ENCODE measurements around the gene PABPN1. TPM values are rescaled to one million over a fixed set of nuclear protein-coding genes. Genes with fewer than 3 reads are reported as not detected.

The PABPN1 gene
- total RNA-seq, 2 donors from 2014 or later: 26.0 to 36.1 TPM

DNA sequence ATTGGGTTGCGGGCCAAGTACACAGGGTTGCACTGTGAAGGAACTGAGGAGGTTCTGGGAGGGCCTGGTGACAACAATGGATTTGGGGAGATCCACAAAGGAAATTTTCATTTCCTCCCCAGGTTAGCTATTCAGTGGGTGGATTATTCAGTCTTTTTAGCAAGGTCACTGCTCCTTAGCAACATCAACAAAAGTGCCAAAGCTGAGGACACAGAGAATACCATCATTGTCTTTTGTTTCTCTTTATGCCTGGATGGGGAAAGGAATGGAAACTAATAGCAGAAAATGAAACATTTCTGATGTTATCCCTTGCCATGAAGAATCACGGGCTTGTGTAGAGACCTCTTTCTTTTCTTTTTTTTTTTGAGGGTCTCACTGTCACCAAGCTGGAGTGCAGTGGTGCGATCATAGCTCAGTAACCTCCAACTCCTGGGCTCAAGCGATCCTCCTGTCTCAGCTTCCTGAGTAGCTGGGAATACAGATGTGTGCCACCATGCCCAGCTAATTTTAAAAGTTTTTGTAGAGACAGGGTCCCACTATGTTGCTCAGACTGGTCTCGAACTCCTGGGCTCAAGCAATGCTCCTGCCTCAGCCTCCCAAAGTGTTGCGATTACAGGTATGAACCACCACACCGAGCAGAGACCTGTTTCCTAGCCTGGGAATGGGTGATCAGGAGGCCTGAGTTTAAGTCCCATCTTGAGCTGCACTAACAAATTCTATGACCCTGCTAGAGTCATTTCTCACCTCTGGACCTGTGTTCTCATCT lies 25.1 kb upstream of the PABPN1 start:
- TF ChIP-seq, protein P1, sequence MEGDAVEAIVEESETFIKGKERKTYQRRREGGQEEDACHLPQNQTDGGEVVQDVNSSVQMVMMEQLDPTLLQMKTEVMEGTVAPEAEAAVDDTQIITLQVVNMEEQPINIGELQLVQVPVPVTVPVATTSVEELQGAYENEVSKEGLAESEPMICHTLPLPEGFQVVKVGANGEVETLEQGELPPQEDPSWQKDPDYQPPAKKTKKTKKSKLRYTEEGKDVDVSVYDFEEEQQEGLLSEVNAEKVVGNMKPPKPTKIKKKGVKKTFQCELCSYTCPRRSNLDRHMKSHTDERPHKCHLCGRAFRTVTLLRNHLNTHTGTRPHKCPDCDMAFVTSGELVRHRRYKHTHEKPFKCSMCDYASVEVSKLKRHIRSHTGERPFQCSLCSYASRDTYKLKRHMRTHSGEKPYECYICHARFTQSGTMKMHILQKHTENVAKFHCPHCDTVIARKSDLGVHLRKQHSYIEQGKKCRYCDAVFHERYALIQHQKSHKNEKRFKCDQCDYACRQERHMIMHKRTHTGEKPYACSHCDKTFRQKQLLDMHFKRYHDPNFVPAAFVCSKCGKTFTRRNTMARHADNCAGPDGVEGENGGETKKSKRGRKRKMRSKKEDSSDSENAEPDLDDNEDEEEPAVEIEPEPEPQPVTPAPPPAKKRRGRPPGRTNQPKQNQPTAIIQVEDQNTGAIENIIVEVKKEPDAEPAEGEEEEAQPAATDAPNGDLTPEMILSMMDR (IDR thresholded peaks at IDR 0.05): no peak
- no peaks in the 10 kb centered on the region for H3K27me3 ChIP-seq
- no peak overlapping the region for H3K4me3 ChIP-seq
- DNase-seq (ENCODE audit: low spot score): peak; percentile 52
- H3K4me1 ChIP-seq: peaks cover 0 to 30% of the 10 kb centered on the region in 2 donors
- H3K27ac ChIP-seq: no peak overlapping the region
- no peaks in the 10 kb centered on the region for H3K9me3 ChIP-seq
- no peaks in the 10 kb centered on the region for H3K36me3 ChIP-seq

DNA sequence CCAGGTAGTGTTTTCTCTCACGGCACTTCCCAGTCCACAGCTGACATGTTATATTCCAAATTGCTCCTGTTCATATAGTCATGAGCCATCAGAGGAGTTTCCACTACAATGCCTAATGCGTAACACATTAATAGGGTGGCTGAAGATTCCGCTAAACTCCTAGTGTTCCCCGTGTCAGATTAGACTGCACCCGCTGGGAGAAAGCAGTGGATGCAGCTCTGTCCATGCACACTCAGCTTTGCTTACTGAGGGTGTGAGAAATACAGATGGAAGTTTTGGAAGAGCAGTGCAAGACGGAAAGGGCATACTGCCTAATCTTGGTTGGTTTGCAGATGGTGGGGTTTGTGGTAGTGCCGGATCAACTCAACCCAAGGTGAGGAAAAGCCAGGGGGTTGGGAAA lies 24.2 kb upstream of the PABPN1 start:
- Histone ChIP-seq H3K27ac (no peak overlapping the region), H3K36me3 (no peaks in the 10 kb centered on the region), H3K27me3 (no peaks in the 10 kb centered on the region), H3K4me1 (peaks cover 0 to 30% of the 10 kb centered on the region in 2 donors), H3K9me3 (no peaks in the 10 kb centered on the region), H3K4me3 (no peak overlapping the region)
- peak; percentile 51 for DNase-seq (ENCODE audit: low spot score)
- TF ChIP-seq, protein P1 (IDR thresholded peaks at IDR 0.05): no peak

- DNase-seq (ENCODE audit: low spot score): peak; percentile 55
- TF ChIP-seq, protein P1 (IDR thresholded peaks at IDR 0.05): no peak
- Histone ChIP-seq H3K27me3 (no peaks in the 10 kb centered on the region), H3K4me1 (peaks cover 0 to 33% of the 10 kb centered on the region in 2 donors), H3K36me3 (no peaks in the 10 kb centered on the region), H3K27ac (no peak overlapping the region), H3K9me3 (no peaks in the 10 kb centered on the region), H3K4me3 (no peak overlapping the region)
These were observed 23.5 kb upstream of the PABPN1 start for GRCh38 chr14:23297611-23298277.

DNA sequence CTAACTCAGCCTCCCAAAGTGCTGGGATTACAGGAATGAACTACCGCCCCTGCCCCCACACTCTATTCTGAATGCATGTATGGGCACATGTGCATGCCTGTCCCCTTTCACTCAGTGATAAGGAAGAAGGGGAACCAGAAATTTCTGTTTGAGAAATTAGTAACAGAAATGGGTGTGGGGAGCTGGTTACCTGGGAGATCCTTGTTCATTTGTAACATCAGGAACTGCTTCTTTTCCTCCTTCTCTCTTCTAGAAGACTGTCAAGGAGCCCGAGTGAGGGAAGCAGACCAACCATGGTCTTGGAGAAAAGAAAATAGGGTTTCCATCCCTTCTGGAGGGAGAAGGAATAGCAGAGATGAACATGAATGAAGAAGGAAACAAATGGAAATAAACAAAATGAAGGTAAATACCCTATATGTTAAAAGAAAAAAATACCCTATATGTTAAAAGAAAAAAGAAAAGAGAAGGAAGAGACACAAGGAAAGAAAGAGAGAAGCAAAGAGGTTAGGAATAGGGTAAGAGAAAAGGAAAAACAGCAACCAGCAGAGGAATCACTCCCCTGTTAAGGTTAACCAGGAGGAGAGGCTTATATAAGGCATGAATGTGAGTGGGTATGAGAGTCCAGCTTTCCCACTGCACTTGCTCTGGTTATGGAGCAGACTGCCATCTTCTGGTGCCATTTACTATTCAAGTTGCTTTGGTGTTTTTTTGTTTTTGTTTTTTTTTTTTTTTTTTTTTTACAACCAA lies 21.9 kb upstream of the PABPN1 start:
- H3K4me3 ChIP-seq: no peak overlapping the region
- peak overlapping the region; percentile 96 to 99 for H3K27ac ChIP-seq
- no peaks in the 10 kb centered on the region for H3K36me3 ChIP-seq
- peak; percentile 57 for DNase-seq (ENCODE audit: low spot score)
- no peaks in the 10 kb centered on the region for H3K9me3 ChIP-seq
- H3K4me1 ChIP-seq: peaks cover 0 to 38% of the 10 kb centered on the region in 2 donors
- no peaks in the 10 kb centered on the region for H3K27me3 ChIP-seq
- TF ChIP-seq, protein P1 (IDR thresholded peaks at IDR 0.05): no peak

- peak overlapping the region; percentile 46 to 82 for H3K4me3 ChIP-seq
- DNase-seq (ENCODE audit: low spot score): peak; percentile 56
- H3K9me3 ChIP-seq: no peaks in the 10 kb centered on the region
- peak overlapping the region; percentile 96 to 99 for H3K27ac ChIP-seq
- peaks cover 0 to 37% of the 10 kb centered on the region in 2 donors for H3K4me1 ChIP-seq
- TF ChIP-seq, protein P1 (IDR thresholded peaks at IDR 0.05): no peak
- H3K27me3 ChIP-seq: no peaks in the 10 kb centered on the region
- H3K36me3 ChIP-seq: no peaks in the 10 kb centered on the region
These were observed 21.1 kb upstream of the PABPN1 start for GRCh38 chr14:23299986-23300686.

All from right atrium auricular region (tissue), 2 donors.